Measurements from ENCODE around the gene HSD11B2.
"Not testable (repeated sequence)": the region's sequence is repeated elsewhere in the genome, so short reads cannot be mapped to it uniquely, and the experiment has no call there.

HSD11B2 gene

GRCh38 chr16:67415421-67415820 is 15.5 kb upstream of the HSD11B2 start:
- not testable (repeated sequence) for DNase-seq

GRCh38 chr16:67415872-67416793 is 14.8 kb upstream of the HSD11B2 start, which contains the start of gene ZDHHC1:
Gene ZDHHC1, minus strand, starts transcription at chr16:67416477. Its CDS starts 8,702 bp downstream, at chr16:67407775.
- DNase-seq: peak; percentile 41

GRCh38 chr16:67417333-67418061 is 13.4 kb upstream of the HSD11B2 start:
- no peak for DNase-seq

- DNase-seq: no peak
These were observed 11.4 kb upstream of the HSD11B2 start for GRCh38 chr16:67419502-67419901.

GRCh38 chr16:67419931-67420330 is 11.0 kb upstream of the HSD11B2 start:
- DNase-seq: no peak

GRCh38 chr16:67421030-67421429 is 9.9 kb upstream of the HSD11B2 start:
- no peak for DNase-seq

- DNase-seq: no peak
These were observed 7.9 kb upstream of the HSD11B2 start for GRCh38 chr16:67423015-67423414.

- DNase-seq: no peak
These were observed 7.2 kb upstream of the HSD11B2 start for GRCh38 chr16:67423611-67424260.

GRCh38 chr16:67424261-67424615 is 6.7 kb upstream of the HSD11B2 start:
- no peak for DNase-seq

- no peak for DNase-seq
These were observed 5.9 kb upstream of the HSD11B2 start for GRCh38 chr16:67425061-67425460.

GRCh38 chr16:67425580-67425979 is 5.3 kb upstream of the HSD11B2 start:
- no peak for DNase-seq

- no peak for DNase-seq
These were observed 4.9 kb upstream of the HSD11B2 start for GRCh38 chr16:67426022-67426421.

GRCh38 chr16:67426950-67427349 is 4.0 kb upstream of the HSD11B2 start:
- no peak for DNase-seq

- DNase-seq: peak; percentile 60
These were observed 2.7 kb upstream of the HSD11B2 start for GRCh38 chr16:67428146-67428731.

- DNase-seq: no peak
These were observed 1.7 kb upstream of the HSD11B2 start for GRCh38 chr16:67429053-67429798.

GRCh38 chr16:67429799-67430503 is 970 bp upstream of the HSD11B2 start:
- no peak for DNase-seq

GRCh38 chr16:67430504-67430976 is 381 bp upstream of the HSD11B2 start:
- DNase-seq: peak; percentile 32

- no peak for DNase-seq
These were observed 1.0 kb downstream of the HSD11B2 start for GRCh38 chr16:67431775-67432505.

- DNase-seq: no peak
These were observed 1.6 kb downstream of the HSD11B2 start for GRCh38 chr16:67432506-67432890.

- DNase-seq: no peak
These were observed 2.3 kb downstream of the HSD11B2 start for GRCh38 chr16:67433131-67433719.
